ENCODE measurements around the gene TBL3.
A peak's percentile ranks its signal among the peaks of the same experiment; 100 is the strongest.

TBL3 gene

GRCh38 chr16:2008631-2009163 lies 36.8 kb downstream of the TBL3 start:
- Histone ChIP-seq H3K4me1 (ENCODE audit: control insufficient read depth, insufficient read depth, low read length) (peaks cover 29% of the 10 kb centered on the region), H3K27ac (ENCODE audit: extremely low read depth, low read depth, low read length) (peak overlapping the region; percentile 97), H3K9me3 (ENCODE audit: control insufficient read depth, insufficient read depth, low read depth, low read length) (no peaks in the 10 kb centered on the region), H3K36me3 (ENCODE audit: control insufficient read depth in 2 of 2, insufficient read depth in 1 of 2, low read length in 2 of 2) (peaks cover 0 to 28% of the 10 kb centered on the region in 2 experiments; a peak in 1 of 3 replicates), H3K4me3 (ENCODE audit: low read depth, low read length) (peak overlapping the region; percentile 75)
- ChIA-PET POLR2A (interaction anchor here (0.6 to 2.7 kb wide), 5 partner anchors 21 to 226 kb away, joined by 3 to 17 read pairs (median 4); partner anchors contain the start of genes NUBP2, SPSB3, TBL3 and TRAF7), CTCF (interaction anchor here (0.6 to 1.8 kb wide), 4 partner anchors 14 to 132 kb away, joined by 3 to 7 read pairs (median 5); no protein-coding TSS in a partner anchor)
- TF ChIP-seq ZFP37 (tag by site-specific recombination; IDR thresholded peaks at IDR 0.05), result no peak
- no peak for TF ChIP-seq TRIM28 (IDR thresholded peaks at IDR 0.05; ENCODE audit: borderline replicate concordance, low read length)
- TF ChIP-seq HOXA7 (CRISPR knock-in tag; IDR thresholded peaks at IDR 0.05; ENCODE audit: borderline replicate concordance), result no peak
- TF ChIP-seq, protein P1, sequence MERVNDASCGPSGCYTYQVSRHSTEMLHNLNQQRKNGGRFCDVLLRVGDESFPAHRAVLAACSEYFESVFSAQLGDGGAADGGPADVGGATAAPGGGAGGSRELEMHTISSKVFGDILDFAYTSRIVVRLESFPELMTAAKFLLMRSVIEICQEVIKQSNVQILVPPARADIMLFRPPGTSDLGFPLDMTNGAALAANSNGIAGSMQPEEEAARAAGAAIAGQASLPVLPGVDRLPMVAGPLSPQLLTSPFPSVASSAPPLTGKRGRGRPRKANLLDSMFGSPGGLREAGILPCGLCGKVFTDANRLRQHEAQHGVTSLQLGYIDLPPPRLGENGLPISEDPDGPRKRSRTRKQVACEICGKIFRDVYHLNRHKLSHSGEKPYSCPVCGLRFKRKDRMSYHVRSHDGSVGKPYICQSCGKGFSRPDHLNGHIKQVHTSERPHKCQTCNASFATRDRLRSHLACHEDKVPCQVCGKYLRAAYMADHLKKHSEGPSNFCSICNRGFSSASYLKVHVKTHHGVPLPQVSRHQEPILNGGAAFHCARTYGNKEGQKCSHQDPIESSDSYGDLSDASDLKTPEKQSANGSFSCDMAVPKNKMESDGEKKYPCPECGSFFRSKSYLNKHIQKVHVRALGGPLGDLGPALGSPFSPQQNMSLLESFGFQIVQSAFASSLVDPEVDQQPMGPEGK (tag by site-specific recombination; IDR thresholded peaks at IDR 0.05), result peak; percentile 50; the same call in 1 of the 2 replicates
- TF ChIP-seq ZNF335 (tag by site-specific recombination; conservative IDR thresholded peaks at IDR 0.05), result peak; percentile 78
- TF ChIP-seq KLF1 (tag by site-specific recombination; IDR thresholded peaks at IDR 0.05), result 0 out of 2 replicates have a peak, but pooled peaks have one; percentile 10
- 0 out of 2 replicates have a peak, but pooled peaks have one; percentile 35 for TF ChIP-seq ZXDB (tag by site-specific recombination; IDR thresholded peaks at IDR 0.05)
- no peak for TF ChIP-seq ZNF654 (tag by site-specific recombination; IDR thresholded peaks at IDR 0.05; ENCODE audit: low read depth)
- TF ChIP-seq ZNF521 (tag by site-specific recombination; IDR thresholded peaks at IDR 0.05), result no peak
- TF ChIP-seq ZNF341 (tag by site-specific recombination; IDR thresholded peaks at IDR 0.05; ENCODE audit: low read depth), result peak; percentile 48
- peak; percentile 72 for TF ChIP-seq SP2 (tag by site-specific recombination; IDR thresholded peaks at IDR 0.05)
- TF ChIP-seq ZBTB1 (tag by site-specific recombination; IDR thresholded peaks at IDR 0.05), result no peak
- peak; percentile 22 for TF ChIP-seq ZBTB26 (tag by site-specific recombination; optimal IDR thresholded peaks at IDR 0.05)
- TF ChIP-seq ZNF76 (tag by site-specific recombination; IDR thresholded peaks at IDR 0.05; ENCODE audit: borderline replicate concordance, low read depth), result peak; percentile 22; the same call in 1 of the 2 replicates
- TF ChIP-seq GLIS2 (tag by site-specific recombination; IDR thresholded peaks at IDR 0.05), result peak; percentile 72
- TF ChIP-seq ZNF274 (IDR thresholded peaks at IDR 0.05; ENCODE audit: low read length), result no peak
- TF ChIP-seq ZNF274 (tag by site-specific recombination; IDR thresholded peaks at IDR 0.05; ENCODE audit: borderline replicate concordance), result no peak
- TF ChIP-seq ZFP41 (tag by site-specific recombination; IDR thresholded peaks at IDR 0.05; ENCODE audit: borderline replicate concordance), result no peak
- 0 out of 2 replicates have a peak, but pooled peaks have one; percentile 9 for TF ChIP-seq ZNF394 (tag by site-specific recombination; IDR thresholded peaks at IDR 0.05; ENCODE audit: borderline replicate concordance)
- TF ChIP-seq ZBTB8A (tag by site-specific recombination; IDR thresholded peaks at IDR 0.05), result peak; percentile 82
- TF ChIP-seq IKZF3 (tag by site-specific recombination; IDR thresholded peaks at IDR 0.05), result 0 out of 2 replicates have a peak, but pooled peaks have one; percentile 27
- peak; percentile 28; the same call in 1 of the 2 replicates for TF ChIP-seq KLF9 (tag by site-specific recombination; IDR thresholded peaks at IDR 0.05; ENCODE audit: low read depth)
- no peak for TF ChIP-seq ZBTB48 (tag by site-specific recombination; IDR thresholded peaks at IDR 0.05)
- TF ChIP-seq, protein P2, sequence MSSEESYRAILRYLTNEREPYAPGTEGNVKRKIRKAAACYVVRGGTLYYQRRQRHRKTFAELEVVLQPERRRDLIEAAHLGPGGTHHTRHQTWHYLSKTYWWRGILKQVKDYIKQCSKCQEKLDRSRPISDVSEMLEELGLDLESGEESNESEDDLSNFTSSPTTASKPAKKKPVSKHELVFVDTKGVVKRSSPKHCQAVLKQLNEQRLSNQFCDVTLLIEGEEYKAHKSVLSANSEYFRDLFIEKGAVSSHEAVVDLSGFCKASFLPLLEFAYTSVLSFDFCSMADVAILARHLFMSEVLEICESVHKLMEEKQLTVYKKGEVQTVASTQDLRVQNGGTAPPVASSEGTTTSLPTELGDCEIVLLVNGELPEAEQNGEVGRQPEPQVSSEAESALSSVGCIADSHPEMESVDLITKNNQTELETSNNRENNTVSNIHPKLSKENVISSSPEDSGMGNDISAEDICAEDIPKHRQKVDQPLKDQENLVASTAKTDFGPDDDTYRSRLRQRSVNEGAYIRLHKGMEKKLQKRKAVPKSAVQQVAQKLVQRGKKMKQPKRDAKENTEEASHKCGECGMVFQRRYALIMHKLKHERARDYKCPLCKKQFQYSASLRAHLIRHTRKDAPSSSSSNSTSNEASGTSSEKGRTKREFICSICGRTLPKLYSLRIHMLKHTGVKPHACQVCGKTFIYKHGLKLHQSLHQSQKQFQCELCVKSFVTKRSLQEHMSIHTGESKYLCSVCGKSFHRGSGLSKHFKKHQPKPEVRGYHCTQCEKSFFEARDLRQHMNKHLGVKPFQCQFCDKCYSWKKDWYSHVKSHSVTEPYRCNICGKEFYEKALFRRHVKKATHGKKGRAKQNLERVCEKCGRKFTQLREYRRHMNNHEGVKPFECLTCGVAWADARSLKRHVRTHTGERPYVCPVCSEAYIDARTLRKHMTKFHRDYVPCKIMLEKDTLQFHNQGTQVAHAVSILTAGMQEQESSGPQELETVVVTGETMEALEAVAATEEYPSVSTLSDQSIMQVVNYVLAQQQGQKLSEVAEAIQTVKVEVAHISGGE (tag by site-specific recombination; conservative IDR thresholded peaks at IDR 0.05; ENCODE audit: low read depth), result no peak; the same call in 1 of the 2 replicates
- TF ChIP-seq, protein P3, sequence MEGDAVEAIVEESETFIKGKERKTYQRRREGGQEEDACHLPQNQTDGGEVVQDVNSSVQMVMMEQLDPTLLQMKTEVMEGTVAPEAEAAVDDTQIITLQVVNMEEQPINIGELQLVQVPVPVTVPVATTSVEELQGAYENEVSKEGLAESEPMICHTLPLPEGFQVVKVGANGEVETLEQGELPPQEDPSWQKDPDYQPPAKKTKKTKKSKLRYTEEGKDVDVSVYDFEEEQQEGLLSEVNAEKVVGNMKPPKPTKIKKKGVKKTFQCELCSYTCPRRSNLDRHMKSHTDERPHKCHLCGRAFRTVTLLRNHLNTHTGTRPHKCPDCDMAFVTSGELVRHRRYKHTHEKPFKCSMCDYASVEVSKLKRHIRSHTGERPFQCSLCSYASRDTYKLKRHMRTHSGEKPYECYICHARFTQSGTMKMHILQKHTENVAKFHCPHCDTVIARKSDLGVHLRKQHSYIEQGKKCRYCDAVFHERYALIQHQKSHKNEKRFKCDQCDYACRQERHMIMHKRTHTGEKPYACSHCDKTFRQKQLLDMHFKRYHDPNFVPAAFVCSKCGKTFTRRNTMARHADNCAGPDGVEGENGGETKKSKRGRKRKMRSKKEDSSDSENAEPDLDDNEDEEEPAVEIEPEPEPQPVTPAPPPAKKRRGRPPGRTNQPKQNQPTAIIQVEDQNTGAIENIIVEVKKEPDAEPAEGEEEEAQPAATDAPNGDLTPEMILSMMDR (tag by site-specific recombination; IDR thresholded peaks at IDR 0.05), result peak; percentile 49

All from HEK293 (cell line).